Measurements from ENCODE around the gene SPACA4. TPM values are rescaled to one million over a fixed set of nuclear protein-coding genes. Genes with fewer than 3 reads are reported as not detected.

SPACA4 gene
- total and polyA plus RNA-seq, 9 of the 15 experiments (the other 6 are each of a cell fraction or from before 2014, with no cell fraction given), result not detected

- TF ChIP-seq, protein P1, sequence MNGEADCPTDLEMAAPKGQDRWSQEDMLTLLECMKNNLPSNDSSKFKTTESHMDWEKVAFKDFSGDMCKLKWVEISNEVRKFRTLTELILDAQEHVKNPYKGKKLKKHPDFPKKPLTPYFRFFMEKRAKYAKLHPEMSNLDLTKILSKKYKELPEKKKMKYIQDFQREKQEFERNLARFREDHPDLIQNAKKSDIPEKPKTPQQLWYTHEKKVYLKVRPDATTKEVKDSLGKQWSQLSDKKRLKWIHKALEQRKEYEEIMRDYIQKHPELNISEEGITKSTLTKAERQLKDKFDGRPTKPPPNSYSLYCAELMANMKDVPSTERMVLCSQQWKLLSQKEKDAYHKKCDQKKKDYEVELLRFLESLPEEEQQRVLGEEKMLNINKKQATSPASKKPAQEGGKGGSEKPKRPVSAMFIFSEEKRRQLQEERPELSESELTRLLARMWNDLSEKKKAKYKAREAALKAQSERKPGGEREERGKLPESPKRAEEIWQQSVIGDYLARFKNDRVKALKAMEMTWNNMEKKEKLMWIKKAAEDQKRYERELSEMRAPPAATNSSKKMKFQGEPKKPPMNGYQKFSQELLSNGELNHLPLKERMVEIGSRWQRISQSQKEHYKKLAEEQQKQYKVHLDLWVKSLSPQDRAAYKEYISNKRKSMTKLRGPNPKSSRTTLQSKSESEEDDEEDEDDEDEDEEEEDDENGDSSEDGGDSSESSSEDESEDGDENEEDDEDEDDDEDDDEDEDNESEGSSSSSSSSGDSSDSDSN (IDR thresholded peaks at IDR 0.05; ENCODE audit: borderline replicate concordance in 1 of 2, low read depth in 2 of 2, low read length in 2 of 2), result no peak
- TF ChIP-seq MED1 (CRISPR knock-in tag; IDR thresholded peaks at IDR 0.05; ENCODE audit: borderline replicate concordance) (no peak), PURB (CRISPR knock-in tag; IDR thresholded peaks at IDR 0.05; ENCODE audit: low read depth) (no peak), U2AF1 (optimal IDR thresholded peaks at IDR 0.05; ENCODE audit: low read depth, low read length) (no peak), ZNF586 (CRISPR knock-in tag; conservative IDR thresholded peaks at IDR 0.05) (no peak), TBP (optimal IDR thresholded peaks at IDR 0.05; ENCODE audit: low read depth, low read length) (no peak), OTX1 (CRISPR knock-in tag; IDR thresholded peaks at IDR 0.05) (no peak), NFATC3 (IDR thresholded peaks at IDR 0.05) (no peak), ZMIZ1 (IDR thresholded peaks at IDR 0.05; ENCODE audit: low read depth in 2 of 2, low read length in 2 of 2) (no peak), SMAD1 (IDR thresholded peaks at IDR 0.05; ENCODE audit: low read depth, low read length, partially characterized antibody) (no peak), RBBP5 (IDR thresholded peaks at IDR 0.05; ENCODE audit: borderline replicate concordance, insufficient read depth, low read length, poor library complexity, severe bottlenecking) (no peak), CBX5 (IDR thresholded peaks at IDR 0.05; ENCODE audit: borderline replicate concordance, low read depth) (no peak), JUNB (CRISPR knock-in tag; conservative IDR thresholded peaks at IDR 0.05) (no peak), RFX5 (IDR thresholded peaks at IDR 0.05; ENCODE audit: low read depth, low read length) (no peak), BDP1 (IDR thresholded peaks at IDR 0.05; ENCODE audit: insufficient read depth, insufficient read length) (no peak), MCM7 (IDR thresholded peaks at IDR 0.05) (no peak), MLLT1 (IDR thresholded peaks at IDR 0.05) (no peak)
- TF ChIP-seq, protein P2, sequence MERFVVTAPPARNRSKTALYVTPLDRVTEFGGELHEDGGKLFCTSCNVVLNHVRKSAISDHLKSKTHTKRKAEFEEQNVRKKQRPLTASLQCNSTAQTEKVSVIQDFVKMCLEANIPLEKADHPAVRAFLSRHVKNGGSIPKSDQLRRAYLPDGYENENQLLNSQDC (CRISPR knock-in tag; IDR thresholded peaks at IDR 0.05), result no peak
- TF ChIP-seq, protein P3, sequence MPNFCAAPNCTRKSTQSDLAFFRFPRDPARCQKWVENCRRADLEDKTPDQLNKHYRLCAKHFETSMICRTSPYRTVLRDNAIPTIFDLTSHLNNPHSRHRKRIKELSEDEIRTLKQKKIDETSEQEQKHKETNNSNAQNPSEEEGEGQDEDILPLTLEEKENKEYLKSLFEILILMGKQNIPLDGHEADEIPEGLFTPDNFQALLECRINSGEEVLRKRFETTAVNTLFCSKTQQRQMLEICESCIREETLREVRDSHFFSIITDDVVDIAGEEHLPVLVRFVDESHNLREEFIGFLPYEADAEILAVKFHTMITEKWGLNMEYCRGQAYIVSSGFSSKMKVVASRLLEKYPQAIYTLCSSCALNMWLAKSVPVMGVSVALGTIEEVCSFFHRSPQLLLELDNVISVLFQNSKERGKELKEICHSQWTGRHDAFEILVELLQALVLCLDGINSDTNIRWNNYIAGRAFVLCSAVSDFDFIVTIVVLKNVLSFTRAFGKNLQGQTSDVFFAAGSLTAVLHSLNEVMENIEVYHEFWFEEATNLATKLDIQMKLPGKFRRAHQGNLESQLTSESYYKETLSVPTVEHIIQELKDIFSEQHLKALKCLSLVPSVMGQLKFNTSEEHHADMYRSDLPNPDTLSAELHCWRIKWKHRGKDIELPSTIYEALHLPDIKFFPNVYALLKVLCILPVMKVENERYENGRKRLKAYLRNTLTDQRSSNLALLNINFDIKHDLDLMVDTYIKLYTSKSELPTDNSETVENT (CRISPR knock-in tag; IDR thresholded peaks at IDR 0.05), result no peak
Observed at GRCh38 chr19:48624067-48624594, 17.6 kb downstream of the SPACA4 start (continued).
